Epithelial cell of umbilical artery (primary cell): ENCODE data around the gene TP53I11. TPM values are rescaled to one million over a fixed set of nuclear protein-coding genes. Genes with fewer than 3 reads are reported as not detected.

Source experiments
- total RNA-seq: library from RNA; depleted of rRNA; stranded (reverse); fragments of >200 nt; gene quantifications from 2 replicates; pipeline ENCODE4 v1.2.3, GENCODE V29; 2014

The TP53I11 gene
- 9.9 and 14.9 TPM in 2 replicates for total RNA-seq

GRCh38 chr11:44950625-44951476 lies at the start of gene TP53I11:
TP53I11 (minus strand) TSS chr11:44950883; CDS start chr11:44938335, 12,548 bp downstream.

Other genes starting within 250 kb of the TP53I11 start
- 2.9 and 5.9 TPM in 2 replicates for gene TSPAN18, start 223.9 kb downstream of the TP53I11 start, total RNA-seq
- gene PRDM11, start 195.8 kb upstream of the TP53I11 start, total RNA-seq: 6.5 and 10.8 TPM in 2 replicates